Colonic mucosa (tissue), 4 donors: ENCODE results near the gene EPS8L2. TPM values are rescaled to one million over a fixed set of nuclear protein-coding genes. Genes with fewer than 3 reads are reported as not detected.

Source experiments
- DNase-seq: peaks from one replicate; pipeline ENCODE4 v3.0.0-alpha.2; 2020
- H3K27ac ChIP-seq: fragments of 200-600 bp; one replicate; pipeline ENCODE4 v1.8.0; 2021
- H3K27me3 ChIP-seq: fragments of 200-600 bp; one replicate; pipeline ENCODE4 v1.8.0; 2021
- H3K36me3 ChIP-seq: fragments of 200-600 bp; one replicate; pipeline ENCODE4 v1.8.0; 2021
- H3K4me1 ChIP-seq: fragments of 200-600 bp; one replicate; pipeline ENCODE4 v1.8.0; 2021; ENCODE audit warnings: mild to moderate bottlenecking
- H3K4me3 ChIP-seq: fragments of 200-600 bp; one replicate; pipeline ENCODE4 v1.8.0; 2021
- H3K9ac ChIP-seq, 2 donors: one replicate each; pipeline ENCODE4 v1.7.0; 2013; ENCODE audit warnings: control low read depth in 2 of 2, low read depth in 2 of 2, low read length in 2 of 2
- H3K9me3 ChIP-seq: fragments of 200-600 bp; one replicate; pipeline ENCODE4 v1.8.0; 2021
- intact Hi-C: fragments of 100-400 bp; cut with DNase I; formaldehyde crosslinking; loops from one replicate; pipeline ENCODE4 v1.14.1; 2022
- total RNA-seq, 2 donors: library from RNA; stranded (reverse); fragmentation: NEBNext Ultra II Directional in 1 of 2; extraction: Animal tissue kit (Norgen Biotek cat#: 25700) in 1 of 2; gene quantifications; one replicate each; pipeline ENCODE4 v1.2.1, GENCODE V29; 2021
- TF ChIP-seq, protein P1 (sequence below): fragments of 200-600 bp; IDR thresholded peaks from one replicate; pipeline ENCODE4 v1.8.0; 2022; ENCODE audit warnings: antibody characterized with exemption, mild to moderate bottlenecking
- donor health status: healthy.
- donor health status: DM: no; HTN: no; CAD: no.
- donor health status: DM: no; HTN: no; CAD: no.

Gene EPS8L2
- total RNA-seq, 2 donors from 2014 or later = 192 to 254 TPM

DNA sequence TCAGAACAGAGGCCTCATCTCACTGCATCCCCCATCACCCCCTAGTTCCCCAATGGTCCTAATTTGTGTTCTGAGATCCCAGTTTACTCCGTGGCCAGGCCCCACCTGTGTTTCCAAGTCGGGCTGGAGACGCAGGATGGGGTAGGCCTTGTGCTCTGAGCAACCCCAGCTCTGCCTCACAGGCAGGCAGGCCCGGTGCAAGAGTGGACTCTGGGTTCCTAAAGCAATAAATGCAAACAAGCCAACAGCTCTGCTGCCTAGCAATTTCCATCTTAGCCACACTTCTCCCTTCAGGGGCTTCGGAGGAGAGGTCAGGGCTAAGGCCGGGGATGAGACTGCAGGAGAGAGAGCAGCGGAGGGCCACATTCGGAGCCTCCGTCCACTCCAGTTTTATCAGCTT is 2.5 kb upstream of the EPS8L2 start:
- Histone ChIP-seq H3K9ac (peak overlapping the region in 1 of 2 donors; percentile 84), H3K27ac (peak overlapping the region; percentile 90), H3K4me3 (no peak overlapping the region), H3K4me1 (peaks cover 26% of the 10 kb centered on the region), H3K36me3 (no peaks in the 10 kb centered on the region), H3K9me3 (no peaks in the 10 kb centered on the region), H3K27me3 (no peaks in the 10 kb centered on the region)
- DNase-seq = no peak
- TF ChIP-seq, protein P1, sequence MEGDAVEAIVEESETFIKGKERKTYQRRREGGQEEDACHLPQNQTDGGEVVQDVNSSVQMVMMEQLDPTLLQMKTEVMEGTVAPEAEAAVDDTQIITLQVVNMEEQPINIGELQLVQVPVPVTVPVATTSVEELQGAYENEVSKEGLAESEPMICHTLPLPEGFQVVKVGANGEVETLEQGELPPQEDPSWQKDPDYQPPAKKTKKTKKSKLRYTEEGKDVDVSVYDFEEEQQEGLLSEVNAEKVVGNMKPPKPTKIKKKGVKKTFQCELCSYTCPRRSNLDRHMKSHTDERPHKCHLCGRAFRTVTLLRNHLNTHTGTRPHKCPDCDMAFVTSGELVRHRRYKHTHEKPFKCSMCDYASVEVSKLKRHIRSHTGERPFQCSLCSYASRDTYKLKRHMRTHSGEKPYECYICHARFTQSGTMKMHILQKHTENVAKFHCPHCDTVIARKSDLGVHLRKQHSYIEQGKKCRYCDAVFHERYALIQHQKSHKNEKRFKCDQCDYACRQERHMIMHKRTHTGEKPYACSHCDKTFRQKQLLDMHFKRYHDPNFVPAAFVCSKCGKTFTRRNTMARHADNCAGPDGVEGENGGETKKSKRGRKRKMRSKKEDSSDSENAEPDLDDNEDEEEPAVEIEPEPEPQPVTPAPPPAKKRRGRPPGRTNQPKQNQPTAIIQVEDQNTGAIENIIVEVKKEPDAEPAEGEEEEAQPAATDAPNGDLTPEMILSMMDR = no peak
- intact Hi-C loops = no loop called here

DNA sequence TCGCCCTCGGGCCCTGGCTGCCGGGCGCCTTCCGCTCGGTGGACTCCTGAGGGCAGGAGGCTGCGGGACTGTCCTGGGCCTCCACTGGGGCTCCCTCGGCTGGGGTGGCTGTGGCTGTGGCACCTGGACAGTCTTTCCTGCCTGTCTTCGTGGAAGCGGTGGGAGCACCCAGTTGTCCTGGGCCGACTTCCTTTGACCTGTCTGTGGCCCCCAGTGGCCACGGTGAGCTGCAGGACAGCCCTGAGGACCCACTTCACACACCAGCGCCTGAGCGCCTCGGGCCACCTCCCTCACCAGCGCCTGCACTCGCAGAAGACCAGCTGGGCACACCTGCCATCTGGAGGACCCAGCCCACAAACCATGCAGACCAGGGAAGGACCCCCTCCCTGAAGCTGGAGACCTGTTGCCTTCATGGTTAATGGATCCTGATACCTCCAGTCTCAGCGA is 1.8 kb upstream of the EPS8L2 start:
- peak overlapping the region; percentile 90 for H3K27ac ChIP-seq
- TF ChIP-seq, protein P1 = no peak
- peak overlapping the region; percentile 47 to 91 for H3K9ac ChIP-seq
- H3K4me1 ChIP-seq = peaks cover 27% of the 10 kb centered on the region
- intact Hi-C loops = no loop called here
- no peaks in the 10 kb centered on the region for H3K36me3 ChIP-seq
- no peak for DNase-seq
- no peaks in the 10 kb centered on the region for H3K27me3 ChIP-seq
- H3K4me3 ChIP-seq = no peak overlapping the region
- H3K9me3 ChIP-seq = no peaks in the 10 kb centered on the region

DNA sequence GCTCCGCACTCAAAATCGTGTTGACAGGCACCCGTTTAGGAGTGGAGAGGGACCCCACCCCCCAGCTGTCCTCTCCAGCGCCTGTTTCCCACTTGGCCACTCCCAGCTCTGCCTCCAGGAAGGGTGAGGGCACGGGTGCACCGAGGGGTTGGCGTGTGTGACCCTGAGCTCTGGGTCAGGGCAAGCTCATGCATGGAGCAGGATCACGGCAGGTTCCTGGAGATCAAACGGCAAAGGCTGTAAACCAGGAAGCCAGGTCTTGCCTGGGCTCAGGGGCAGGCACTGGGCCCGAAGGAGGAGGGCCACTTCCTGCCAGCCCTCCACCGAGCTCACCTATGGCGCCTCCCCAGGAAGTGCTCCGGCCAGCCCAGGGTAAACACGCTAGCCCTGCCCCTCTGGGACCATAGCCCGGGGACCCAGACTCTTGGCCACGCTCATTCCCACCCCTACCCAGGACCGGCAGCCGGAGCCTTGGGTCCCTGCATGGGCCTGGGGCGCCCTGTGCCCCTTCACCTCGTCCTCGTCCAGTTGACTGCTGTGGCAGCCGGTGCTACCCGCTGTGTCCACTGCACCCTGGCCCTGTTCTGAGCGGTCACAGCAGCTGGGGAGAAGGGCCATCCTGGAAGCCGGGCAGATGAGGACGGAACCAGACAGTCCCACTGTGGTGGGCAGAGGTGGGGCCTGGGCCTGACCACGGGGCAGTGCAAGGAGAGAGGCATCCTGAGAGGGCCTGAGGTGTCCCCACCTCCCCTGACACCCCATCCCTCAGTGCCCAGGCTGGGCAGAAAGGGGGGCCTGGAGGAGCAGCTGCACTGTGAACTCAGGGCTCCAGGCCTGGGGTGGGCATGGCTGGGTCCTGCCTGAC is 1.0 kb upstream of the EPS8L2 start:
- H3K27me3 ChIP-seq = no peaks in the 10 kb centered on the region
- no peaks in the 10 kb centered on the region for H3K36me3 ChIP-seq
- H3K9ac ChIP-seq = peak overlapping the region; percentile 84 to 91
- intact Hi-C loops = no loop called here
- H3K27ac ChIP-seq = peak overlapping the region; percentile 90
- TF ChIP-seq, protein P1 = no peak
- H3K4me1 ChIP-seq = peaks cover 27% of the 10 kb centered on the region
- DNase-seq = peak; percentile 90
- H3K4me3 ChIP-seq = peak overlapping the region; percentile 71
- H3K9me3 ChIP-seq = no peaks in the 10 kb centered on the region

DNA sequence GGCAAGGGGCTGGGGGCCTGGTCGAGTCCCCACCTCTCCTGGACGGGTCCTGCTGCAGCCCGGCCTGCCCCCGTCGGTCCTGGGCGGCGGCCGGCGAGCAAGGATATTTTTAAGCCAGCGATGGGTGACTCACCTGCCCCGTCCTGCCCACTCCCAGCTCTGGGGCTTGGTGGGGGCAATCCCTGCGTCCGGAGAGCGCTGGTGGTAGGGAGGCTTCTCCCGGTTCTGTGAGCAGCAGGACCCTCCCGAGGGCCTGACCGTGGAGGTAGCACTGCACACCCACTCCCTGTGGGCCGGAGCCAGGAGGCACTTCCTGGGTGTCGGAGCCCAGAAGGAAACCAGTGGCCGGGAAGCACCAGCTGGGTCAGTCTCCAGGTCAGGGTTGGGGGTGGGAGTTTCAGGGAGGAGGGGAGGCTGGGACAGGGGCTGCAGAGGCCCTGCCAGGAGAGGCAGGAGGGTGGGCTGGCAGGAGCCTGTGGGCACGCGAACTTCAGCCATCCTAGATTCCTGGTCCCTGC is 467 bp downstream of the EPS8L2 start:
- TF ChIP-seq, protein P1 = no peak
- Histone ChIP-seq H3K4me3 (peak overlapping the region; percentile 71), H3K9me3 (no peaks in the 10 kb centered on the region), H3K27me3 (no peaks in the 10 kb centered on the region), H3K9ac (peak overlapping the region; percentile 79 to 96), H3K27ac (peak overlapping the region; percentile 90), H3K36me3 (no peaks in the 10 kb centered on the region), H3K4me1 (peaks cover 30% of the 10 kb centered on the region)
- peak; percentile 54 for DNase-seq
- intact Hi-C loops = no loop called here

GRCh38 chr11:706957-707816 is 1.2 kb downstream of the EPS8L2 start:
- no peaks in the 10 kb centered on the region for H3K36me3 ChIP-seq
- peak overlapping the region; percentile 71 for H3K4me3 ChIP-seq
- DNase-seq = peak; percentile 74
- no peaks in the 10 kb centered on the region for H3K27me3 ChIP-seq
- H3K27ac ChIP-seq = peak overlapping the region; percentile 90
- peaks cover 30% of the 10 kb centered on the region for H3K4me1 ChIP-seq
- peak overlapping the region; percentile 79 to 96 for H3K9ac ChIP-seq
- intact Hi-C loops = no loop called here
- TF ChIP-seq, protein P1 = no peak
- H3K9me3 ChIP-seq = no peaks in the 10 kb centered on the region
